HepG2 (cell line): ENCODE data around the gene FBXL13. TPM values are rescaled to one million over a fixed set of nuclear protein-coding genes. Genes with fewer than 3 reads are reported as not detected.
A peak's percentile ranks its signal among the peaks of the same experiment; 100 is the strongest.

ENCODE experiments used
- ATAC-seq: fragments of 200-7000 bp; cut with Tn5 transposase; 3 replicates; pipeline ENCODE4 v1.9.1; 2020; ENCODE audit warnings: mild to moderate bottlenecking, moderate library complexity
- BruUV-seq: library from RNA; stranded (reverse); fragments of 400-500 nt; replicated peaks from 2 replicates; lab custom pipeline; 2021; lab: Mats Ljungman, UMichigan
- CTCF ChIA-PET: fragments of 300-600 bp; formaldehyde crosslinking; extraction: SDS; loops from one replicate; lab custom pipeline; 2021; ENCODE audit warnings: low total read pairs, inconsistent platforms, low intra/inter-chr PET ratio; lab: Yijun Ruan, JAX
- POLR2A ChIA-PET: fragments of 350-600 bp; sonication (Branson Sonifier 250); formaldehyde crosslinking; loops from one replicate; lab custom pipeline; 2020; ENCODE audit warnings: antibody characterized with exemption, inconsistent platforms; lab: Yijun Ruan, JAX
- DNase-seq: peaks from one replicate; pipeline ENCODE4 v3.0.0-alpha.2; 2015; ENCODE audit warnings: low spot score
- FAIRE-seq: peaks from 3 replicates; lab custom pipeline; 2011; peaks lifted over from hg19 to GRCh38; lab: Jason Lieb, UNC
- H2AFZ ChIP-seq: one replicate; pipeline ENCODE4 v1.6.1; 2011; ENCODE audit warnings: low read length, inconsistent platforms
- H3K27ac ChIP-seq: fragments of 300-600 bp; 3 replicates; pipeline ENCODE4 v1.8.0; 2011; ENCODE audit warnings: mixed run types, mild to moderate bottlenecking, mixed read lengths, low read length, inconsistent platforms; ENCODE audit not compliant: insufficient read depth; ENCODE audit errors: extremely low read length
- H3K27me3 ChIP-seq, 2 experiments: fragments of 200-600 bp in 1 of 2; 2 replicates in 1 of 2; 3 replicates in 1 of 2; pipeline versions ENCODE4 v1.6.0 to v1.8.0; 2011; ENCODE audit warnings: low read length in 2 of 2, mild to moderate bottlenecking in 2 of 2, moderate library complexity in 2 of 2, inconsistent platforms in 1 of 2; ENCODE audit not compliant: insufficient read depth in 2 of 2, control insufficient read depth in 1 of 2
- H3K36me3 ChIP-seq, 2 experiments: fragments of 200-600 bp in 1 of 2; replicated peaks in 1 of 2; 2 replicates in 1 of 2; 3 replicates in 1 of 2; pipeline versions ENCODE4 v1.5.1 to v1.8.0; 2011; ENCODE audit warnings: low read length in 2 of 2, inconsistent platforms in 1 of 2; ENCODE audit not compliant: insufficient read depth in 2 of 2, control insufficient read depth in 1 of 2
- H3K4me1 ChIP-seq: 2 replicates; pipeline ENCODE4 v1.5.1; 2012; ENCODE audit warnings: low read length, inconsistent platforms; ENCODE audit not compliant: insufficient read depth
- H3K4me2 ChIP-seq: 2 replicates; pipeline ENCODE4 v1.6.0; 2011; ENCODE audit warnings: low read depth, low read length, inconsistent platforms
- H3K4me3 ChIP-seq, 3 experiments: fragments of 200-600 bp in 1 of 3; sonication (generic), shearing (Covaris generic) in 1 of 3; replicated peaks in 1 of 3; 2 replicates each; pipeline ENCODE4 v1.5.1; 2011 to 2016; ENCODE audit warnings: low read length in 3 of 3, inconsistent platforms in 2 of 3, low read depth in 2 of 3, mild to moderate bottlenecking in 2 of 3, control low read depth in 1 of 3, mixed read lengths in 1 of 3; ENCODE audit not compliant: insufficient read depth in 1 of 3
- H3K79me2 ChIP-seq: one replicate; pipeline ENCODE4 v1.6.1; 2011; ENCODE audit warnings: low read length, inconsistent platforms; ENCODE audit not compliant: insufficient read depth
- H3K9ac ChIP-seq: 2 replicates; pipeline ENCODE4 v1.6.0; 2011; ENCODE audit warnings: mild to moderate bottlenecking, low read depth, low read length, inconsistent platforms; ENCODE audit not compliant: insufficient read depth
- H3K9me3 ChIP-seq: 2 replicates; pipeline ENCODE4 v1.5.1; 2012; ENCODE audit warnings: mild to moderate bottlenecking, low read length
- H4K20me1 ChIP-seq: 2 replicates; pipeline ENCODE4 v1.6.0; 2011; ENCODE audit warnings: inconsistent platforms, mild to moderate bottlenecking, low read length, moderate library complexity; ENCODE audit not compliant: insufficient read depth
- ARNTL ChIP-seq: sonication (generic); formaldehyde crosslinking; IDR thresholded peaks from 2 replicates; pipeline ENCODE4 v1.4.0; 2020; ENCODE audit warnings: mild to moderate bottlenecking, missing genetic modification reagents
- BORCS8-MEF2B ChIP-seq: sonication (generic); formaldehyde crosslinking; IDR thresholded peaks from 2 replicates; pipeline ENCODE4 v1.8.0; 2022; ENCODE audit warnings: mild to moderate bottlenecking, missing genetic modification reagents
- CAMTA2 ChIP-seq: sonication (generic); formaldehyde crosslinking; IDR thresholded peaks from 2 replicates; pipeline ENCODE4 v1.4.0; 2020; ENCODE audit warnings: mild to moderate bottlenecking, missing genetic modification reagents, borderline replicate concordance
- EEA1 ChIP-seq: sonication (generic); formaldehyde crosslinking; IDR thresholded peaks from 2 replicates; pipeline ENCODE4 v1.5.1; 2020; ENCODE audit warnings: mild to moderate bottlenecking, missing genetic modification reagents, borderline replicate concordance
- ELF1 ChIP-seq: sonication (generic); formaldehyde crosslinking; IDR thresholded peaks from 2 replicates; pipeline ENCODE4 v1.4.0; 2020; ENCODE audit warnings: missing genetic modification reagents
- HMG20B ChIP-seq: conservative IDR thresholded peaks from 2 replicates; pipeline ENCODE4 v1.6.1; 2016; ENCODE audit warnings: missing genetic modification reagents, missing compliant biosample characterization
- IKZF4 ChIP-seq: sonication (generic); formaldehyde crosslinking; IDR thresholded peaks from 2 replicates; pipeline ENCODE4 v1.5.1; 2020; ENCODE audit warnings: borderline replicate concordance, mild to moderate bottlenecking, low read depth, missing genetic modification reagents; ENCODE audit errors: not compliant biosample characterization
- KLF11 ChIP-seq: IDR thresholded peaks from 2 replicates; pipeline ENCODE4 v1.6.1; 2016; ENCODE audit warnings: missing compliant biosample characterization
- MEF2D ChIP-seq: sonication (generic); formaldehyde crosslinking; IDR thresholded peaks from 2 replicates; pipeline ENCODE4 v1.5.1; 2020; ENCODE audit warnings: mild to moderate bottlenecking, missing genetic modification reagents
- MIXL1 ChIP-seq: IDR thresholded peaks from 2 replicates; pipeline ENCODE4 v1.6.1; 2016
- PHF21A ChIP-seq: sonication (generic); formaldehyde crosslinking; IDR thresholded peaks from 2 replicates; pipeline ENCODE4 v1.5.0; 2020; ENCODE audit warnings: mild to moderate bottlenecking, missing genetic modification reagents
- PRMT3 ChIP-seq: sonication (generic); formaldehyde crosslinking; IDR thresholded peaks from 2 replicates; pipeline ENCODE4 v1.8.1; 2022; ENCODE audit warnings: low read depth, mild to moderate bottlenecking, moderate library complexity, missing genetic modification reagents, borderline replicate concordance
- SMC3 ChIP-seq: IDR thresholded peaks from 2 replicates; pipeline ENCODE4 v1.6.1; 2011; ENCODE audit warnings: low read length, improper control_type of control experiment
- STAG1 ChIP-seq: sonication (generic); formaldehyde crosslinking; IDR thresholded peaks from 2 replicates; pipeline ENCODE4 v1.4.0; 2020; ENCODE audit warnings: missing genetic modification reagents
- TBP ChIP-seq: sonication (generic); formaldehyde crosslinking; IDR thresholded peaks from 2 replicates; pipeline ENCODE4 v1.5.0; 2020; ENCODE audit warnings: missing genetic modification reagents
- ZNF263 ChIP-seq: sonication (generic); formaldehyde crosslinking; IDR thresholded peaks from 2 replicates; pipeline ENCODE4 v1.4.0; 2020; ENCODE audit warnings: missing genetic modification reagents
- ZNF552 ChIP-seq: sonication (generic); formaldehyde crosslinking; IDR thresholded peaks from 2 replicates; pipeline ENCODE4 v1.9.0; 2022; ENCODE audit warnings: missing genetic modification reagents, mild to moderate bottlenecking, borderline replicate concordance
- ZNF772 ChIP-seq: sonication (generic); formaldehyde crosslinking; IDR thresholded peaks from 2 replicates; pipeline ENCODE4 v1.5.0; 2020; ENCODE audit warnings: mild to moderate bottlenecking, missing genetic modification reagents
- ZNF792 ChIP-seq: IDR thresholded peaks from 2 replicates; pipeline ENCODE4 v1.6.1; 2016
- ZSCAN31 ChIP-seq: sonication (generic); formaldehyde crosslinking; IDR thresholded peaks from 2 replicates; pipeline ENCODE4 v1.5.0; 2020; ENCODE audit warnings: low read depth, mild to moderate bottlenecking, missing genetic modification reagents
- in situ Hi-C: cut with HindIII; loops from 2 replicates; pipeline ENCODE4 v1.10.0; 2017; ENCODE audit warnings: low pct_unique_long_range_greater_than_20kb; ENCODE audit not compliant: extremely low pct_ligation_motif_present
- intact Hi-C: fragments of 100-400 bp; cut with micrococcal nuclease; formaldehyde crosslinking; loops from one replicate; pipeline ENCODE4 v1.10.0; 2022; ENCODE audit not compliant: unreplicated experiment
- polyA plus RNA-seq, 8 experiments: library from polyadenylated mRNA; depleted of rRNA in 3 of 8; stranded (reverse) in 7 of 8; unstranded in 1 of 8; fragments of >200 nt; fragmentation: Illumina TruSeq in 4 of 8; extraction: Trizol in 4 of 8; gene quantifications; 2 replicates each; pipeline versions ENCODE4 v1.2.1 to v1.2.3, GENCODE V29; 2011 to 2016; ENCODE audit warnings: low read depth in 4 of 8, missing spikeins in 1 of 8, mixed read lengths in 1 of 8; ENCODE audit not compliant: insufficient read depth in 1 of 8
- total RNA-seq, 5 experiments: library from RNA; depleted of rRNA; stranded (reverse); fragments of >200 nt; fragmentation: Illumina TruSeq; extraction: Trizol; gene quantifications; 2 replicates each; pipeline ENCODE4 v1.2.3, GENCODE V29; 2016; ENCODE audit warnings: low read depth in 1 of 5
- TF ChIP-seq, protein P1 (sequence below): sonication (generic); formaldehyde crosslinking; IDR thresholded peaks from 2 replicates; pipeline ENCODE4 v1.9.0; 2021; ENCODE audit warnings: missing genetic modification reagents, borderline replicate concordance
- TF ChIP-seq, protein P2 (sequence below): sonication (generic); formaldehyde crosslinking; IDR thresholded peaks from 2 replicates; pipeline ENCODE4 v1.5.0; 2020; ENCODE audit warnings: missing genetic modification reagents

FBXL13 gene
- total and polyA plus RNA-seq, 2 of the 13 experiments (the other 11 are each of a cell fraction or from before 2014, with no cell fraction given) = 0.24 to 0.77 TPM

DNA sequence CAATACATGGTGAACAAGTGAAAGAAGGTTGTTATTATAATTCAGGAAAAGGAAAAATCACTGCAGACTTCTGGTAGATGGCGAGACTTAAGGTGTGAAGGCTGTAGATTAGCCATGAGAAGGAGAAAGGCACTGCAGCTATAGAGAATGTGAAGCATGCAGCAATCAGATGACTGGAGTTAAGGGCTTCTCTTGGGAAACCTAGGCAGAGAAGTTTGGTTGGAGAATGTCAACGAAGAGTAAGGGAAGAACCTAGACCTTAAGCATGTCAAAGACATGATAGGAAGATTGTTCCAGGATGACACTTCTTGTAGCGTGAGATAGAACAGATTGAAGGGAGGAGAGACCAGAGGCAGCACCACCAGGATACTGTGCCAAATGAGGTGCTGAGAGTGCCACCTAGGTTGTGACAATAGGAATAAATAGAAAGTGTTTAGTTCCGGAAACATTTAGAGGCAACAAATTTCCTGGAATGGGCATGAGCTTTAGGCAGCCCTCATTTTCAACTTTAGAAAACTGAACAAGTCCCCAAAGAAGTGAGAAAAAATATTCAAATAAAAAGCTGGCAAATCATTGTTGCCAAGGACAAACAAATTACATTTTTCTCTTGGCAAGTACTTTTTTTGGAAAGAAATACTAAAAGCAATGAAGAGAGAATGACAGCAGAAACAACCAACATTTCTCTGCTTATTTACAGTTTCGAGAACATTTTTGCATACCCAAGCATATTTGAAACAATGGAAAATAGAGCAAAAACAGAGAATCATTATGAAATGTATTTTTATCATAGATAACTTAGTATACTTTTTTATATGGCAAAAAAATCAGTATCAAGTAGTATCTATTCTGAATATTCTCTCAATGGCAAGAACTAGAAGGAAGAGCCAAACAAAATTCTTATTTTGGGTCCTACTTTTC is 156.9 kb downstream of the FBXL13 start (continued):
- TF ChIP-seq HMG20B (no peak), BORCS8-MEF2B (CRISPR knock-in tag) (no peak), SMC3 (peak; percentile 37; the same call in 1 of the 2 replicates), CAMTA2 (no peak), EEA1 (CRISPR knock-in tag) (no peak), MEF2D (CRISPR knock-in tag) (0 out of 2 replicates have a peak, but pooled peaks have one; percentile 21), STAG1 (CRISPR knock-in tag) (peak; percentile 60), PHF21A (CRISPR knock-in tag) (no peak), MIXL1 (CRISPR knock-in tag) (0 out of 2 replicates have a peak, but pooled peaks have one; percentile 31)
- TF ChIP-seq, protein P1, sequence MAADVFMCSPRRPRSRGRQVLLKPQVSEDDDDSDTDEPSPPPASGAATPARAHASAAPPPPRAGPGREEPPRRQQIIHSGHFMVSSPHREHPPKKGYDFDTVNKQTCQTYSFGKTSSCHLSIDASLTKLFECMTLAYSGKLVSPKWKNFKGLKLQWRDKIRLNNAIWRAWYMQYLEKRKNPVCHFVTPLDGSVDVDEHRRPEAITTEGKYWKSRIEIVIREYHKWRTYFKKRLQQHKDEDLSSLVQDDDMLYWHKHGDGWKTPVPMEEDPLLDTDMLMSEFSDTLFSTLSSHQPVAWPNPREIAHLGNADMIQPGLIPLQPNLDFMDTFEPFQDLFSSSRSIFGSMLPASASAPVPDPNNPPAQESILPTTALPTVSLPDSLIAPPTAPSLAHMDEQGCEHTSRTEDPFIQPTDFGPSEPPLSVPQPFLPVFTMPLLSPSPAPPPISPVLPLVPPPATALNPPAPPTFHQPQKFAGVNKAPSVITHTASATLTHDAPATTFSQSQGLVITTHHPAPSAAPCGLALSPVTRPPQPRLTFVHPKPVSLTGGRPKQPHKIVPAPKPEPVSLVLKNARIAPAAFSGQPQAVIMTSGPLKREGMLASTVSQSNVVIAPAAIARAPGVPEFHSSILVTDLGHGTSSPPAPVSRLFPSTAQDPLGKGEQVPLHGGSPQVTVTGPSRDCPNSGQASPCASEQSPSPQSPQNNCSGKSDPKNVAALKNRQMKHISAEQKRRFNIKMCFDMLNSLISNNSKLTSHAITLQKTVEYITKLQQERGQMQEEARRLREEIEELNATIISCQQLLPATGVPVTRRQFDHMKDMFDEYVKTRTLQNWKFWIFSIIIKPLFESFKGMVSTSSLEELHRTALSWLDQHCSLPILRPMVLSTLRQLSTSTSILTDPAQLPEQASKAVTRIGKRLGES = no peak

DNA sequence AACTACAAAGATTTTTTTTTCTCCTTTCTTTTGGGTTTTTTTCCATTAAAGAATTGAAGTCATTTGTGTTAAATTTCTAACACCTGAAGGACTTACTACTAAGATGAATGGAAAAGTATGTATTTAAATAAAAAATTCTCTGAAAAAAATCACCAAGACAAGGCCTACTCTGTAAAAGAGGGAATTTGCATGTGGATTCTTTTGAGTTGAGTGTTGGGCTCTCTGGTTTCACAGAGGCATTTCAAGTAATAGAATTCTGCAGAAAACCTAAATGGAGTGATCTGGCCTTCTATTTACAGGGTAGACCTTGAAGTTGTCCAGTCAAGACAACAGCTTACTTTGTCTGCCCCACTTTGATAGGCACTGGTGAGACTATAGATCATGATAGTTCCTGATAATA is 157.7 kb downstream of the FBXL13 start:
- ATAC-seq (no peak), FAIRE-seq (no peak), DNase-seq (no peak)
- H3K4me1 ChIP-seq = no peaks in the 10 kb centered on the region
- H3K9me3 ChIP-seq = no peaks in the 10 kb centered on the region
- no peak overlapping the region for H3K4me3 ChIP-seq
- POLR2A ChIA-PET = no interaction called here
- H3K79me2 ChIP-seq = no peaks in the 10 kb centered on the region
- H4K20me1 ChIP-seq = no peaks in the 10 kb centered on the region
- no peak overlapping the region for H2AFZ ChIP-seq
- H3K27me3 ChIP-seq = no peaks in the 10 kb centered on the region
- intact Hi-C loops (no loop called here), in situ Hi-C loops (no loop called here)
- H3K27ac ChIP-seq = no peak overlapping the region
- H3K36me3 ChIP-seq = no peaks in the 10 kb centered on the region
- TF ChIP-seq, protein P2, sequence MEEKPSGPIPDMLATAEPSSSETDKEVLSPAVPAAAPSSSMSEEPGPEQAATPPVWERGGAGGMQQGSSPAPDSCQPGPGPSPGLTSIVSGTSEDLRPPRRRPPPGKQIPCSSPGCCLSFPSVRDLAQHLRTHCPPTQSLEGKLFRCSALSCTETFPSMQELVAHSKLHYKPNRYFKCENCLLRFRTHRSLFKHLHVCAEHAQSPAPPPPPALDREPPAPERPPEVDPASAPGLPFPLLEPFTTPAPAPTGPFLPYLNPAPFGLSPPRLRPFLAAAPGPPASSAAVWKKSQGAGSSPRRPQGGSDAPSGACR (CRISPR knock-in tag) = no peak
- TF ChIP-seq ZNF263 (CRISPR knock-in tag) (no peak), ZSCAN31 (no peak), TBP (CRISPR knock-in tag) (no peak), ZNF772 (CRISPR knock-in tag) (no peak), PRMT3 (CRISPR knock-in tag) (no peak), ZNF552 (CRISPR knock-in tag) (no peak), ZNF792 (CRISPR knock-in tag) (no peak), ELF1 (CRISPR knock-in tag) (no peak), KLF11 (no peak), IKZF4 (no peak), ARNTL (CRISPR knock-in tag) (no peak)
- no peak overlapping the region for H3K4me2 ChIP-seq
- no peak overlapping the region for H3K9ac ChIP-seq
- BruUV-seq = no TSS peak
- CTCF ChIA-PET = no interaction called here
